ENCODE results near the gene ETV6. TPM values are rescaled to one million over a fixed set of nuclear protein-coding genes. Genes with fewer than 3 reads are reported as not detected.

The ETV6 gene
- total RNA-seq, 1 donor from 2014 or later, result 14.7 TPM

DNA sequence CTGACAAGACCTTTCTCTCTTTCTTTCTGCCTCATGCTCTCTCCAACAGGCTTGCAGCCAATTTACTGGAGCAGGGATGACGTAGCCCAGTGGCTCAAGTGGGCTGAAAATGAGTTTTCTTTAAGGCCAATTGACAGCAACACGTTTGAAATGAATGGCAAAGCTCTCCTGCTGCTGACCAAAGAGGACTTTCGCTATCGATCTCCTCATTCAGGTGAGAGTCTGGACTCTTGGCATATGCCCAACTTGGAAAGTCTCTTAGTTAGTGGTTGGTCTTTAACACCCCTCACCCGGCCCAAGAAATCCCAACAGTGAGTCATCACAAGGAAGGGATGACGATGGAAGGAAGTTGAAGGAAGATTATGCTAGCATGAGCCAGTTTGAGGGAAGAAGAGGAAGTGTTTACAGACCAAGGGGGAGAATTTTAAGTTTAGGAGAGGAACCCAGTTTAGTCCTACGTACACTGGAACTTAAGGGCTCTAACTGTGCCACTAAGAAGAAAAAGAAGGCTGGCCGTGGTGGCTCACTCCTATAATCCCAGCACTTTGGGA is 189.7 kb downstream of the ETV6 start:
- Histone ChIP-seq H3K4me1 (peaks cover 36% of the 10 kb centered on the region), H3K27ac (no peak overlapping the region), H3K27me3 (no peaks in the 10 kb centered on the region), H3K36me3 (no peaks in the 10 kb centered on the region), H3K4me3 (no peak overlapping the region), H3K9me3 (no peaks in the 10 kb centered on the region)
- DNase-seq (ENCODE audit: extremely low spot score in 2 of 2), result no peak
- intact Hi-C loops (cut with DNase I), result loop anchor here (10.0 kb wide), 1 partner anchor 84 kb away; no protein-coding TSS in a partner anchor
- TF ChIP-seq POLR2A (IDR thresholded peaks at IDR 0.05) (no peak), POLR2AphosphoS5 (IDR thresholded peaks at IDR 0.05; ENCODE audit: insufficient read depth in 1 of 2, low read depth in 1 of 2) (no peak)
- TF ChIP-seq, protein P1, sequence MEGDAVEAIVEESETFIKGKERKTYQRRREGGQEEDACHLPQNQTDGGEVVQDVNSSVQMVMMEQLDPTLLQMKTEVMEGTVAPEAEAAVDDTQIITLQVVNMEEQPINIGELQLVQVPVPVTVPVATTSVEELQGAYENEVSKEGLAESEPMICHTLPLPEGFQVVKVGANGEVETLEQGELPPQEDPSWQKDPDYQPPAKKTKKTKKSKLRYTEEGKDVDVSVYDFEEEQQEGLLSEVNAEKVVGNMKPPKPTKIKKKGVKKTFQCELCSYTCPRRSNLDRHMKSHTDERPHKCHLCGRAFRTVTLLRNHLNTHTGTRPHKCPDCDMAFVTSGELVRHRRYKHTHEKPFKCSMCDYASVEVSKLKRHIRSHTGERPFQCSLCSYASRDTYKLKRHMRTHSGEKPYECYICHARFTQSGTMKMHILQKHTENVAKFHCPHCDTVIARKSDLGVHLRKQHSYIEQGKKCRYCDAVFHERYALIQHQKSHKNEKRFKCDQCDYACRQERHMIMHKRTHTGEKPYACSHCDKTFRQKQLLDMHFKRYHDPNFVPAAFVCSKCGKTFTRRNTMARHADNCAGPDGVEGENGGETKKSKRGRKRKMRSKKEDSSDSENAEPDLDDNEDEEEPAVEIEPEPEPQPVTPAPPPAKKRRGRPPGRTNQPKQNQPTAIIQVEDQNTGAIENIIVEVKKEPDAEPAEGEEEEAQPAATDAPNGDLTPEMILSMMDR (IDR thresholded peaks at IDR 0.05), result no peak

GRCh38 chr12:11840366-11840765 is 190.9 kb downstream of the ETV6 start:
- Histone ChIP-seq H3K27me3 (no peaks in the 10 kb centered on the region), H3K36me3 (peaks cover 0 to 5% of the 10 kb centered on the region in 2 donors), H3K9me3 (no peaks in the 10 kb centered on the region), H3K4me1 (peaks cover 27% of the 10 kb centered on the region), H3K4me3 (no peak overlapping the region), H3K27ac (no peak overlapping the region)
- no peak for DNase-seq (ENCODE audit: extremely low spot score in 2 of 2)
- TF ChIP-seq POLR2A (IDR thresholded peaks at IDR 0.05), result no peak
- no peak for TF ChIP-seq POLR2AphosphoS5 (IDR thresholded peaks at IDR 0.05; ENCODE audit: insufficient read depth in 1 of 2, low read depth in 1 of 2)
- TF ChIP-seq, protein P1 (IDR thresholded peaks at IDR 0.05), result no peak
- intact Hi-C loops (cut with DNase I), result no loop called here

- DNase-seq (ENCODE audit: extremely low spot score in 2 of 2), result no peak
- Histone ChIP-seq H3K4me3 (no peak overlapping the region), H3K36me3 (peaks cover 0 to 5% of the 10 kb centered on the region in 2 donors), H3K27me3 (no peaks in the 10 kb centered on the region), H3K27ac (no peak overlapping the region), H3K9me3 (no peaks in the 10 kb centered on the region), H3K4me1 (no peaks in the 10 kb centered on the region)
- intact Hi-C loops (cut with DNase I), result no loop called here
- no peak for TF ChIP-seq POLR2A (IDR thresholded peaks at IDR 0.05)
- TF ChIP-seq, protein P1 (IDR thresholded peaks at IDR 0.05), result no peak
- no peak for TF ChIP-seq POLR2AphosphoS5 (IDR thresholded peaks at IDR 0.05; ENCODE audit: insufficient read depth in 1 of 2, low read depth in 1 of 2)
Observed at GRCh38 chr12:11846488-11846887, 197.0 kb downstream of the ETV6 start.

- Histone ChIP-seq H3K4me3 (no peak overlapping the region), H3K36me3 (peaks cover 0 to 5% of the 10 kb centered on the region in 2 donors), H3K27me3 (no peaks in the 10 kb centered on the region), H3K27ac (no peak overlapping the region), H3K9me3 (no peaks in the 10 kb centered on the region), H3K4me1 (no peaks in the 10 kb centered on the region)
- peak in 1 of 2 donors; percentile 47 for DNase-seq (ENCODE audit: extremely low spot score in 2 of 2)
- intact Hi-C loops (cut with DNase I), result no loop called here
- no peak for TF ChIP-seq POLR2AphosphoS5 (IDR thresholded peaks at IDR 0.05; ENCODE audit: insufficient read depth in 1 of 2, low read depth in 1 of 2)
- TF ChIP-seq, protein P1 (IDR thresholded peaks at IDR 0.05), result no peak
- no peak for TF ChIP-seq POLR2A (IDR thresholded peaks at IDR 0.05)
Observed at GRCh38 chr12:11847539-11847938, 198.1 kb downstream of the ETV6 start.

DNA sequence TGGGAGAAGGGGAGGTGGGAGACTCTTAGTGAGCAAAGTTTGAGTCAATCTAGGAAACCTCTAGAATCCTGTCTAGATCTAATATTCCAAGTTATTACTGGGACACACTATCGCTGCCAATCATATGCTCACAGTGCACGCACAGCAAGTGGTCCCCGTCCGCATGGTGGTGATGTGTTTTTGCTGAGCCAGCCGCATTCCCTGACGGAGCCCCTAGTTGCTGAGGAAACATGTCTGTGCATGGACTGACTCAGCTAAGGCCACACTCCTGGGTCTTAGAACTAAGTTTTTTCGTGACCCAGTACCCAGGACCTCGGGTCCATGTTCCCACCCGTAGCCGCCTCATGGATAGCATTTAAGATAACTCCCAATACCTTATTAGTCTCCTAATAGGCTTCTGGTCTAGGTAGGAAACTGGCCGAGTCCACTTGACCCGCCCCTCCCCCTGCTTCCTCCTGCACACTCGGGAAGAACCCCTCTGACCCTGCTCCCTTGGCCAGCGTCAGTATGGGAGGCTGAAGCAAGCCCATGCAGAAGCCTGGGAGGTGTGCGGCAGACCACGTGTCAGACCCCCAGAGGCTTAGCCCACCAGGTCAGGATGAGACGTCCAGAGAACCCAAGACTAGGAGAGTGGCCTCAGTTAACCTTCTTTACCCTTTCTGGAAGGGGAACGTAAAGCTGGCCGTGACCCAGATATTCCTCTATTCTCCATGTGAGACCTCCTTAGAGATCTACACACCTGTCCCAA is 200.5 kb downstream of the ETV6 start:
- intact Hi-C loops (cut with DNase I), result no loop called here
- DNase-seq (ENCODE audit: extremely low spot score in 2 of 2), result no peak
- Histone ChIP-seq H3K4me3 (no peak overlapping the region), H3K36me3 (peaks cover 0 to 14% of the 10 kb centered on the region in 2 donors), H3K4me1 (no peaks in the 10 kb centered on the region), H3K27ac (no peak overlapping the region), H3K9me3 (no peaks in the 10 kb centered on the region), H3K27me3 (no peaks in the 10 kb centered on the region)
- TF ChIP-seq POLR2AphosphoS5 (IDR thresholded peaks at IDR 0.05; ENCODE audit: insufficient read depth in 1 of 2, low read depth in 1 of 2), result no peak
- no peak for TF ChIP-seq POLR2A (IDR thresholded peaks at IDR 0.05)
- TF ChIP-seq, protein P1 (IDR thresholded peaks at IDR 0.05), result no peak

Measured in vagina (tissue), 2 donors.